ENCODE results near the gene LTK.
"Not testable (repeated sequence)": the region's sequence is repeated elsewhere in the genome, so short reads cannot be mapped to it uniquely, and the experiment has no call there.

Gene LTK

DNA sequence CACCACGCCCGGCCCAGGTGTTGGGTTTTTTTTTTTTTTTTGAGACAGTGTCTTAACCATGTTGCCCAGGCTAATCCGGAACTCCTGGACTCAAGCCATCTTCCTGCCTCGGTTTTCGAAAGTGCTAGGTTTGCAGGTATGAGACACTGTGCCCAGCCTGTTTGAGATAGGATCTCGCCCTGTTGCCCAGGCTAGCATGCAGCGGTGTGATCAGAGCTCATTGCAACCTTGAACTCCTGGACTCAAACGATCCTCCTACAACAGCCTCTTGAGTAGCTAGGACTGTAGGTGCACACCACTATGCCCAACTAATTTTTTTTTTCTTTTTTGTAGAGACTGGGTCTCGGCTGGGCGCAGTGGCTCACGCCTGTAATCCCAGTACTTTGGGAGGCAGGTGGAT is 40.2 kb downstream of the LTK start:
- DNase-seq, result no peak

DNA sequence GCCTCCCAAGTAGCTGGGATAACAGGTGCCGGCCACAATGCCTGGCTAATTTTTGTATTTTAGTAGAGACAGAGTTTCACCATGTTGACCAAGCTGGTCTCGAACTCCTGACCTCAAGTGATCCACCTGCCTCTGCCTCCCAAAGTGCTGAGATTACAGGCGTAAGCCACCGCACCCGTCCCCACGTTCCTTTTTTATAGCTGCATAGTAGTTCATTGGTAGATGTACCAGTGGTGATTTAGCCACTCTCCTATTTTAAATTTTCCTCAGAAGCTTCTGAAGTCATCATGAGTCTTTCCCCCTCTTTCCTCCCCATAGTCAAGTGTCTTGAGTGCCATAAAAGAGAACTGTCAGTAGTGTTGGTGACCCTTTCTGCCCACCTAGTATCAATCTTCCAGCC is 44.0 kb downstream of the LTK start:
- DNase-seq, result not testable (repeated sequence)

DNA sequence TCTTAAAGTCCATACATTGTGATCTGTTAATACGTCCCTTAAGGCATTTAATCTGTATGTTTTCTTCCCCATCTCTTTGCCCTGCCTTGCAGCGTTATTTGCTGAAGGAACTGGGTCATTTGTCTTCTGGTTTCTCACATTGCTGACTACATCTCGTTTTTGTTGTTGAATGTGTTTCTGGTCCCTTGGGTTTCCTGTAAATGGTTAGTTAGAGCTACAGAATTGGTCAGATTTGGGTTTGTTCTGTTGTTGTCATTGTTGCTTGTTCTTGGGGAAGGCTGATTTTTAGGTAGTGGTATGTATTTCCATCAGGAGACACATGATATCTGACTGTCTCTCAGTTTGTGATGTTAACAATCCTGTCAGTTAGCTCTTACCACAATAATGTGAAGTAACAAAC is 46.9 kb downstream of the LTK start:
- no peak for DNase-seq

DNA sequence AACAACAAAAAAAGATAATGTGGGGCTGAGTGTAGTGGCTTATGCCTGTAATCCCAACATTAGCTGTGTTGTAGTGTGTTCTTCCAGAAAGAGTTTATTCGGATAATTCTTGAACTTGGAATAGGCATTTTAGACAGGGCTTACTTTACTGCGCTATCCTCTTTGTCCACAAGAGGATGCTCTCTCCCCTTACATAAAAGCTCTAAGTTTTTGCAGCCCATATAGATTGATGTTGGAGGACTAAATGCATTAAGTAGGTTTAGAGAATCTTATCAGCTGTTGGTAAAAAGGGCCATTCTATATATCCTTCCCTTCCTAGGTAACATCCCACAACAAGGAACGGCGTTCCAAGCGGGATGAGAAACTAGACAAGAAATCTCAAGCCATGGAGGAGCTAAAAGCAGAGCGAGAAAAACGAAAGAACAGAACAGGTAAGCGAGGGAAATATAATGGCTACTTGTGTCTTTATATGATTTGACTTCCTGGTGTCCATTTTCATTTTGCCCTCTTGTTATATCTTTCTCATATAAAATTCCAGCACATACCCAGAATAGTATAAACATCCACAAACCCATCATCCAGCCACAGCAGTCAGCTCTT is 47.7 kb downstream of the LTK start:
- DNase-seq, result peak; percentile 47

DNA sequence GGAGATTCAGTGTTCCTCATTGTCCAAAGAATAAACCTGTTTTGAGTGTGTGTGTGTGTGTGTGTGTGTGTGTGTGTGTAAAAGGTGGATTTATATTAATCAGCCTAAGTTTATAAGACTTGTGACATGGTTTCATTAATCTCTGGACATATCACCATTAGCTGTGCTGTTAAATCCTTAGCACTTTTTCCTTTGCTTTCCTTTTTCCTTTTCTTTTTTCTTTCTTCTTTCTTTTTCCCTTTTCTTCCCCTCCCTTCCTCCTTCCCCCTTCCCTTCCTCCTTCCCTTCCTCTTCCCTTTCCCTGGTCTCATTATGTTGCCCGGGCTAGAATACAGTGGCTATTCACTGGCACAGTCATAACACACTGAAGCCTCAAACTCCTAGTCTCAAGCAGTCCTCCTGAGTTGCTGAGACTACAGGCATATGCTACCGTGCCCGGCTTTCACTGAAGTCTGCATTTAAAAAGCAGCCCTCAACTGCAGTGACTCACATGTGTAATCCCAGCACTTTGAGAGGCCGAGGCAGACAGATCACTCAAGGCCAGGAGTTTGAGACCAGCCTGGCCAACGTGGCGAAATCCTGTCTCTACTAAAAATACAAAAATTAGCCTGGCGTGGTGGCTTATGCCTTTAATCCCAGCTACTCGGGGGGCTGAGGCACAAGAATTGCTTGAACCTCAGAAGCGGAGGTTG is 48.6 kb downstream of the LTK start:
- no peak for DNase-seq

DNA sequence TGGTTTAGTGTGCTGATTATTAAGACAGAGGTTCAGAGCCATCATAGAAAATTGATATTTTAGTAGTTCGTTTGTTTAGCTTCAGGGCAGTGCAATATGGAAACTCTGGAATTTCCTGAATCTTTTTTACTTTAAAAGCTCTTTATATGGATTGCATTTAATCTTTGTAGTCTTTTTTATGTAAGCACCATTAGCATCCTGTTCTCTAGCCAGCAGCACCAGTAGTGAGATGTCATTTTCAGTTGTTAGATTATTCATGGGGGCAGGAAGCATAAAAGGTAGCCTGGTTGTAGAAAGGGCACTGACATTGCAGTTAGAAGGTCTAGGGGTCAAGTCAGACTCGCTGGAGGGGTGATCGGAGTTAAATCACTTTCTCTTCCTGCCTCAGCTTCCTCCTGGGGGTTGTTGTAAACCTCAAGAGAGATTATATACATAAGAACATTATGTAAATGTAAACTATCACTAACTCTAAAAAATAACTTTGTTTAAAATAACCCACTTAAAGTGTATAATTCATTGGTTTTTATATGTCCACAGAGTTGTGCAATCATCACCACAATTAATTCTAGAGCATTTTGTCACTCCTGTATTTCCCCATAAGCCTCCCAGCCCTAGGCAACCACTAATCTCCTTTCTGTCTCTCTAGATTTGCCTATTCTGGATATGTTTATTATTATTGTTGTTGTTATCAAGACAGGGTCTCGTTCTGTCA is 51.4 kb downstream of the LTK start:
- DNase-seq, result no peak

All from midbrain (tissue), 1 donor.